HG03565 (cell line): ENCODE data around the gene JMJD8.

ENCODE experiments used
- ATAC-seq: cut with Tn5 transposase; IDR thresholded peaks from one replicate; pipeline ENCODE4 v1.9.1; 2021; ENCODE audit warnings: mild to moderate bottlenecking, moderate library complexity; ENCODE audit not compliant: unreplicated experiment

JMJD8 gene

DNA sequence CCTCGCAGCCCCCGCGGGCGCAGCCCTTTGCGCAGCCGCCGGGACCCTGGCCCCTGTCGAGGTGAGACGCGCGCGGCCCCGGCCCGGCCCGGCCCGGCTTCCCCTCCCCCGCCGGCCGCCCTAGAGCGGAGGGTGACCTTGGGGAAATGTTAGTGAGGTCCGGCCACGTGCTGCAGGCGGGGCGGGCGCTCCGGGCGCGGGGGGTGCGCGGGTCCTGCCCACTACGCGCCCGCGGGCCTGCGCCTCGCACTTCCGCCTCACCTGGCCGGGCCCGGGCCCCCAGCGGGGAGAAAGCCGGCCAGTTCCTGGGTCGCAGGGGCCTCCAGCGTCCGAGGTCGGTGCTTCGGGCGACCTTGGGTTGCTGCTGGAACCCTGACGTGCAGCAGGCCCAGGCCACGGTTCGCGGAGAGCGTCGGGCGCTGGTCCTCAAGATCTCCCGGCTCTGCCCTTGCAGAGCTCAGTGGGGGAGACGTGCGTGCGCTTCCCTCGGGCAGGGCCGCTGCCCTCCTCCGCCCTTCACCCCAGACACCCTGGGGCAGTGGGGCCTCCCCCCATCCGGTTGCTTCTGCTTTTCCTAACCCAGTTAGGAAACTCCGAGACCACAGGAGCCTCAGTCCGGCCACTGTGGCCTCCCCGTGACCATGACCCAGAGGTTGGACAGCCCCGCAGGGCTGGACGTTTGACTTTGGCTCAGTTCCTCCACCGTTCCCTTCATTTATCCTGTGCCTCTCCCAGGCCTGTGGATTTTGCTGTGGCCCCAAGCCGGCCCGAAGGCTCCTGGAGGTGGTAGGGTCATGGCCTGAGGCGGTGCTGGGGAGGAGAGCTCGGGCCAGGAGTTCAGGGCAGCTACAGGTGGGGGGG lies 41.7 kb downstream of the JMJD8 start:
- peak; percentile 24 for ATAC-seq

DNA sequence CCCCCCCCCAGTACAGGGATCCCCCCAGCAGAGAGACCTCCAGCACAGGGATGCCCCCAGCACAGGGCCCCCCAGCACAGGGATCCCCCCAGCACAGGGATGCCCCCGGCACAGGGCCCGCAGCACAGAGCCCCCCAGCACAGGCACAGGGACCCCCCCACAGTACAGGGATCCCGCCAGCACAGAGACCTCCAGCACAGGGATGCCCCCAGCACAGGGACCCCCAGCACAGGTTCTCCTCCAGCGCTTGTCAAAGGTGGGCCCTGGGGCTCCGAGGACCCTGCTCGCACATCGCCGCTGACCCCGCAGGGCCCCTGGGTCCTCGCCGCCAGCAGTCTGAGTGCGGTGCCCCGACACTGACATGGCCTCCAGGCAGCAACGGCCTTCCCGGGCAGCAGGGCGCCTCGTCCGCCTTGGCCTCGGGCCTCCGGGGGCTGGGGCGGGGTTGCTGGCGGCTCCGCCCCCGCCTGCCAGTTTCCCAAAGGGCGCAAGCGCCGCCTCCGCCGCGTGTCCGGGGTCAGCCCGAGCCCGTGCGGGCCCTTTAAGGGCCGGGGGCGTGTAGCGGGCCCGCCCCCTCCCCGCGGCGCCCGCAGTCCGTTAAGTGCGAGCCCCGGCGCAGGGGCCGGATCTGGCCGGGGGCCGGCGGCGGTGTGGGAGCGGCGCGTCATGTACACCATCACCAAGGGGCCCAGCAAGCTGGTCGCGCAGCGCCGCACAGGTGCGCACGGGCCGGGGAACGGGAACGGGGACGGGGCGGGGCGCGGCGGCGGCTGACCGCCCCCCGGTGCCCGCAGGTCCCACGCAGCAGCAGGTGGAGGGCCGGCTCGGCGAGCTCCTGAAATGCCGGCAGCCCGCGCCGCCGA lies 42.6 kb downstream of the JMJD8 start, which contains the start of gene MCRIP2:
Gene MCRIP2, plus strand, starts transcription at position 503 of the 863 bp plus-strand sequence. Its CDS starts 164 bp downstream, at position 667.
- peak; percentile 38 for ATAC-seq

DNA sequence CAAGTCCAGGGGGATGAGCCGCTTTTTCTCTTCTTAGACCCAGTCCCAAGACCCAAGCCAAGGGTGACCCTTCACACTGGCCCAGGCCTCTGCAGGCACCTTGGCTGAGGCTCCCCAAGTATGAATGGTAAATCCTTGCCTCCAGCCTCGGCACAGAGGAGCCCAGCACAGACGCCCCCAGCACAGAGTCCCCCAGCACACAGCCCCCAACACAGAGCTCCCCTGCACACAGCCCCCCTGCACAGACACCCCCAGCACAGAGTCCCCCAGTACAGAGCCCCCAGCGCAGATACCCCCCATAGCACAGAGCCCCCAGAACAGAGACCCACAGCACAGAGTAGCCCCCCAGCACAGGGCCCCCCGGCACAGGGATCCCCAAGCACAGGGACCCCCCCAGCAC lies 43.5 kb downstream of the JMJD8 start:
- ATAC-seq = no peak

DNA sequence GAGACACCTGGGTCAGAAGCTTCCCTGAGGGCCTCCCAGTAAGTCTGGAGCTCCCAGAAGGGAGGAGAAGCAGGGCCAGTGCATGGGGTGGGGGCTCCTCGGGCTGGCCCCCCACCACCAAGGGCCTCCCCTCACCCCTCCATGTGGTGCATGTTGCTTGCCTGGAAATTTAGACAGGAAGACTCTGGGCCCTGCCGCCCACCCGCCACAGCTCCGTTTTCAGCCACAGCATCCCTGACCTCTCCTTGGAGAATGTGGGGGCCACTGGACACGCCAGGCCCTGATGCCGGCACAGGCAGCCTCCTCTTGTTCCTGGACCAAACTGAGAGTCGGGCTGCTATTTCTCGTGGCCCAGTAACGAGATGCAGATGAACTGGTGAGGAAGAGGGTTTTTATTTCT lies 45.3 kb downstream of the JMJD8 start:
- no peak for ATAC-seq

DNA sequence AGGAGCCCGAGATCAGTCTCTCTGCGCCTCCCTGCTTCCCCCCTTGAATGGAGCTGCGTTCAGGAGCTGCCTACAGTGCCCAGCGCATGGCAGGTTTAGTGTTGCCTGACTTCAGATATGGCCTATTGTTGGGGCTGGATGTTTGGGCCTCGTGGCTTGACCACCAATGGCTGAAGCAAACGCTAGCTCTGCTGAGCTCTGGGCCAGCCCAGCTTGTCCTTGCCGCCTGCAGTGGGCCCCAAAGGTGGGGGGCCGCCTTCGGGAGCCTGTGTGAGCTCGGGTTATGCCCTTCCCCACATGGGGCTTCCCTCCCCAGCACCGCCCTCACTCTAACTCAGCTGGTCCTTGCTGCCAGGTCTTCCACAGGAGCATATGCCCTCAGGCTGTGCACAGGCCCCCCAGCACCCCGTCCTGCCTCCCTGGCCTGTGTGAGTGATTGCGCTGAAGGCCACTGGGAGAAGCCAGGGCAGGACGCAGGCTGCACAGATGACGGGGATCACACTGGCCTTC lies 46.0 kb downstream of the JMJD8 start:
- ATAC-seq = no peak

DNA sequence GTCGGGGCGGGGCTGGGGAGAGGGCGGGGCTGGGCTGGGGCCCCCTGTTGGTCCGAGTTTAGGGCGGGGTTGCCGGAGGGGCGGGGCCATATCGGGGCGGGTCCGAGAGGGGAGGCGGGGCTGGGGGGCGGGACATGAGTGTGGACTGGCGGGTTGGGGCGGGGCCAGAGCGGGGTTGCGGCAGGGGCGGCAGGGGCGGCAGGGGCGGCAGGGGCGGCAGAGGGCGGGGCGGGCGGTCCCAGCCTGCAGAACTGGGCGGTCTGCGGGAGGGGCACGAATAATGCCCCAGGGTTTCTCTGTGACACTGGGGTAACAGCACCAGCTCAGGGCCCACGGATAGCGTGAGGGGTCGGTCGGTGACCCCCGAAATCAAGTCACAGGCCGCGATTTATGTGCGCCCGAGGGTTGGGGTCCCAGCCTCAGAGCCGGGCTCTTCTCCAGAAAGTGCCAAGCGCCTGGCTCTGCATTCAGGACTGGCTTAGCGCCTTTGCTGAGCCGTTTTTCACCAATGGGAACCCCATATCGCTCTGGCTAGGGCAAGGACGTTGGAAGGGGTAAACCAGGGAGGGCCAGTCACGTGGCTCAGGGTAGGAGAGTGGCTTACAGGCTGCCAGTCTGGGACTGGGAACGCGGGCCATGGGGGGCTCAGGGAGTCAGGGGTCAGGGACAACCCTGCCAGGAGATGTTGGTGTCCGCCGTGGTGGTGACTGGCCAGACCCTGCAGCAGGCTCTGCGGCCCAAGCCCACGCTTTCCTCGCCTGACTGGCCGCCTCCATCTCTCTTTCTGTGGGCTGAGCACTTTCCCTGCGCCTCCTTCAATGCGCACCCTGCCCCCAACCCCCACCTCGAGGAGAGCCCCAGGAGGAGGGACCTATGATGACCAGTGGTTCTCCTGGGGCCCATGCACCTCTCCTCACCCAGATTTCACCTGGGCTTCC lies 46.8 kb downstream of the JMJD8 start:
- ATAC-seq = no peak

DNA sequence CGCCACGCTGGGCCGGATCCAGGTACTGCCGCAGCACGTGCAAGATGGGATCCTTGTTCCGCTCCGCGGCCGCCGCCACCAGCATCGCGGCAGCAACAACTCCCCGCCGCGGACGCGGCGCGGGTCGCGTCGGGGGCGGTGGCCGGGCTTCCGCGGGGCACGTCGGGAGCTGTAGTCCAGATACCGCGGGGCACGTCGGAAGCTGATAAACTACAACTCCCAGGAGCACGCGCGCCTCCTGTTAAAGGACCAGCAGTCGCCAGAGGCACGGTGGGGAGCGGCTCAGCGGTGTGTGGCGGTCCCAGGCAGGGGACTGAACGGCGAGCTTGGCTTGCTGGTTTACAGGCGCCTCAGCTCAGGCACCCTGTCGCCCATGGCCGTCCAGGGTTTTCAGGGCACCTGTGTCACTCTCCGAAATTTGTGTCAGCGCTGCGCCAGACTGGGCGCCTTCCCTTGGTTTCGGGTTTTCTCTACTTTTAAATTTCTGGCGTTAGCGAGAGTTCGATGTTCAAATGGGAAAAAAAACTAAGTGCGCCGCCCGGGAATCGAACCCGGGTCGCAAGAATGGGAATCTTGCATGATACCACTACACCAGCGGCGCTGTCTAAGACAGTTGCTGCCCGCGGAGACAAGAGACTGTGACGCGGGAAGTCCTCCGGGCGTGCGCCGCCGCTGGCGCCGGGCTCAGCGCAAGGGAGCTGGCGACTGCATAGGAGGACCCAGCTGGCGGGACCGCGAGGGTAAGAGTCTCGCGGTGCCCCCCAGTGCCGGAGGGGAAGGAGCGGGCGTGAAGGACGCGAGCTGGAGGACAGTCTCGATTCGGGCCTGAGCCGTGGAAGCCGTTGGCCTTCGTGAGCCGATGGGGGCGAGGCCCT lies 47.7 kb downstream of the JMJD8 start, which contains the start of gene METTL26:
Gene METTL26, minus strand, starts transcription at position 100 of the 875 bp plus-strand sequence. Its CDS starts 15 bp downstream, at position 85.
- peak; percentile 53 for ATAC-seq

DNA sequence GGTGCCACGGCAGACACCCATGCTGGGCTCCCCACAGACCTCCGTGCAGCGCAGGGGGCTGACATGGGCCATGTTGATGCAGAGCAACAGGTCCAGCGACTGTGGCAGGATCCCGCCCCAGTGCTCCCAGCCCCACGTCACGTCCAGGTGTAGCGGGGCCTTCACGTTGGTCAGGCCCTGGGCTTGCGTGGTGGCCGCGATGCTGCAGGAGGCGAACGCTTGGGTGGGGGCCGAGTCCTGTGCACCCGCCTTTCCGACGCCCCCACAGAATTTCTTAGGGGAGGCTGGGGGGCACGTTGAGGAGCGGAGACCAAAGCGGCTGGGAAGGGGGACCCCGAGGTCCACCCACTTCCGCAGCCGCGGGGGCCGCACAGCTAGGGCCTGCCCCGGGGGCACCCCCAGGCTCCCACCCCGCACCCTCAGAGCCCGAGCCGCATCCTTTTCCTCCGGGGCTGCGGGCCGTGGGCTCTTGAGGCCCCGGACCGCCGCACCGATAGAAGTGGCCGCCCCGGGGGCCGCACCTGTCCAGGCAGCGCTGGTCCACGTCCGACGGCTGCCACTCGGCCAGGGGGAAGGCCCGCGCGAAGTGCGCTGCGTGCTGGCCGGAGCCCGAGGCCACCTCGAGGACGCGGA lies 48.4 kb downstream of the JMJD8 start:
- ATAC-seq = peak; percentile 1

DNA sequence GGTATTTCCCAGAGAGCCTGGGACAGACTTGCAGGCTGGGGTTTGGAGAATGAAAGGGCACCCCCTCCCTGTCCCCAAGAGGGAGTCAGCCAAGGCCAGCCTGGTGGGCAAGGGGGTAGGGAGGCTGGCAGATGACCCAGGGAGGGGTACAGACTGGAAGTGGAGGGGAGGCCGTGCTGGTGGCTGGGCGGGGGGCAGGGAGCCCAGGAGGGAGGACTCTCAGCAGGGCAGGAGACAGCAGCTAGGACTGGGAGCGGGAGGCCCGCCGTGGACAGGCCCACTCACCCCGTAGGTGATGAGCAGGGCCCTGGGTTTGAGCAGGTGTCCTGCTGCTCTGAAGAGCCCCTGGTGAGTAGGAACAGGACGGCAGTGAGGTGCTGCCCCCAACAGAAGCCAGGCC lies 49.1 kb downstream of the JMJD8 start:
- no peak for ATAC-seq

DNA sequence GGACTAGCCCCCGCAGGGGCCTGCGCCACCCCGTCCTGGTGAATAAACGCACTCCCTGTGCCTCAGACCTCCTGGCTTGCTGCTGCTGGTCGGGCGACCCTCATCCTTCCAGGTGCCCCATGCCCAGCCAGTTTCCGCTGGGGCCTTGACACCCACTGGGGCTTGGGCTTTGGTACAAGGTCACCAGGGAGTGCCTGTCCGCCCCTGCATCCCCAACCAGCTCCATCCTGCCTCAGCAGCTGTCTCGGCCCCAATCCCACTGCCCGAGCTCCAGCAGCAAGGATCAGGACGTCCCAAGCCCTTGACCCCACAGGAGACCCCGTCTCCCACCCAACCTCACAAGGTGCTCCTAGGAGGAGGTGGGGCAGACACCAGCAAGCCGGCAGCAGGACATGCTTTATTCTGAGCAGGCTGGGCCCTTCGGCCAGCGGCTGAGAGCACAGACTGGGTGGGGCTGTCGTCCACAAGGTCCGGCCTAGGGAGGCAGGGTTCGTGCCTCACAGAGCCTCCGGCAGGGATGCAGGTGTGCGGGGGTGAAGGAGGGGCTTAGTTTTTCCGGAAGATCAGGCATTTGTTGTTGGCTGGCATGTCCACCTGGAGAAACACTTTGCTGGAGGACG lies 50.0 kb downstream of the JMJD8 start:
- no peak for ATAC-seq

DNA sequence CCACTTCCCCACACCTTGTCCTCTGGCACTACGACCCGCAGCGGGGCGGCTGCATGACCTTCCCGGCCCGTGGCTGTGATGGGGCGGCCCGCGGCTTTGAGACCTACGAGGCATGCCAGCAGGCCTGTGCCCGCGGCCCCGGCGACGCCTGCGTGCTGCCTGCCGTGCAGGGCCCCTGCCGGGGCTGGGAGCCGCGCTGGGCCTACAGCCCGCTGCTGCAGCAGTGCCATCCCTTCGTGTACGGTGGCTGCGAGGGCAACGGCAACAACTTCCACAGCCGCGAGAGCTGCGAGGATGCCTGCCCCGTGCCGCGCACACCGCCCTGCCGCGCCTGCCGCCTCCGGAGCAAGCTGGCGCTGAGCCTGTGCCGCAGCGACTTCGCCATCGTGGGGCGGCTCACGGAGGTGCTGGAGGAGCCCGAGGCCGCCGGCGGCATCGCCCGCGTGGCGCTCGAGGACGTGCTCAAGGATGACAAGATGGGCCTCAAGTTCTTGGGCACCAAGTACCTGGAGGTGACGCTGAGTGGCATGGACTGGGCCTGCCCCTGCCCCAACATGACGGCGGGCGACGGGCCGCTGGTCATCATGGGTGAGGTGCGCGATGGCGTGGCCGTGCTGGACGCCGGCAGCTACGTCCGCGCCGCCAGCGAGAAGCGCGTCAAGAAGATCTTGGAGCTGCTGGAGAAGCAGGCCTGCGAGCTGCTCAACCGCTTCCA lies 50.6 kb downstream of the JMJD8 start:
- ATAC-seq = no peak

DNA sequence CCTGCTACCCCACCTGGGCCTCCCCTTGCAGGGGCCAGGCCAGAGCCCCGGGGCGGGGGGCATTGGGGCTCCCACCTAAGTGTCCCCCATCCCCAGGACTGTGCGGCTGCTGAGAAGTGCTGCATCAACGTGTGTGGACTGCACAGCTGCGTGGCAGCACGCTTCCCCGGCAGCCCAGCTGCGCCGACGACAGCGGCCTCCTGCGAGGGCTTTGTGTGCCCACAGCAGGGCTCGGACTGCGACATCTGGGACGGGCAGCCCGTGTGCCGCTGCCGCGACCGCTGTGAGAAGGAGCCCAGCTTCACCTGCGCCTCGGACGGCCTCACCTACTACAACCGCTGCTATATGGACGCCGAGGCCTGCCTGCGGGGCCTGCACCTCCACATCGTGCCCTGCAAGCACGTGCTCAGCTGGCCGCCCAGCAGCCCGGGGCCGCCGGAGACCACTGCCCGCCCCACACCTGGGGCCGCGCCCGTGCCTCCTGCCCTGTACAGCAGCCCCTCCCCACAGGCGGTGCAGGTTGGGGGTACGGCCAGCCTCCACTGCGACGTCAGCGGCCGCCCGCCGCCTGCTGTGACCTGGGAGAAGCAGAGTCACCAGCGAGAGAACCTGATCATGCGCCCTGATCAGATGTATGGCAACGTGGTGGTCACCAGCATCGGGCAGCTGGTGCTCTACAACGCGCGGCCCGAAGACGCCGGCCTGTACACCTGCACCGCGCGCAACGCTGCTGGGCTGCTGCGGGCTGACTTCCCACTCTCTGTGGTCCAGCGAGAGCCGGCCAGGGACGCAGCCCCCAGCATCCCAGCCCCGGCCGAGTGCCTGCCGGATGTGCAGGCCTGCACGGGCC lies 51.4 kb downstream of the JMJD8 start:
- no peak for ATAC-seq

DNA sequence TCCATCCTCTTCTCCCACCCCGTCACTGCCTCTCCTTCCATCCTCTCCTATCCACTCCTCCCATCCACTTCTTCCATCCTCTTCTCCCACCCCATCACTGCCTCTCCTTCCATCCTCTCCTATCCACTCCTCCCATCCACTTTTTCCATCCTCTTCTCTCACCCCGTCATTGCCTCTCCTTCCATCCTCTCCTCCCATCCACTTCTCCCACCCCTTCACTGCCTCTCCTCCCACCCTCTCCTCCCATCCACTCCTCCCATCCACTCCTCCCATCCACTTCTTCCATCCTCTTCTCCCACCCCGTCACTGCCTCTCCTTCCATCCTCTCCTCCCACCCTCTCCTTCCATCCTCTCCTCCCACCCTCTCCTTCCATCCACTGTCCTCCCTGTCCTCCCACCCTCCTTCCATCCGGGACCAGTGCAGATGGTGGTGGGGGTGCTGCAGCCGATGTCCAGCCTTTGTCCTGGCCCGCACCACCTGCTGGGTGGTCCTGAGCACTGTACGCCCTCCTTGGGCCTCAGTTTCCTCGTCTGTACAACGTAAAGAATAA lies 52.3 kb downstream of the JMJD8 start:
- no peak for ATAC-seq
